GM18858 (cell line): ENCODE data around the gene KIF22.
"Not testable (repeated sequence)": the region's sequence is repeated elsewhere in the genome, so short reads cannot be mapped to it uniquely, and the experiment has no call there.

Source experiments
- ATAC-seq: cut with Tn5 transposase; IDR thresholded peaks from one replicate; pipeline ENCODE4 v1.9.1; 2021; ENCODE audit not compliant: unreplicated experiment

KIF22 gene

DNA sequence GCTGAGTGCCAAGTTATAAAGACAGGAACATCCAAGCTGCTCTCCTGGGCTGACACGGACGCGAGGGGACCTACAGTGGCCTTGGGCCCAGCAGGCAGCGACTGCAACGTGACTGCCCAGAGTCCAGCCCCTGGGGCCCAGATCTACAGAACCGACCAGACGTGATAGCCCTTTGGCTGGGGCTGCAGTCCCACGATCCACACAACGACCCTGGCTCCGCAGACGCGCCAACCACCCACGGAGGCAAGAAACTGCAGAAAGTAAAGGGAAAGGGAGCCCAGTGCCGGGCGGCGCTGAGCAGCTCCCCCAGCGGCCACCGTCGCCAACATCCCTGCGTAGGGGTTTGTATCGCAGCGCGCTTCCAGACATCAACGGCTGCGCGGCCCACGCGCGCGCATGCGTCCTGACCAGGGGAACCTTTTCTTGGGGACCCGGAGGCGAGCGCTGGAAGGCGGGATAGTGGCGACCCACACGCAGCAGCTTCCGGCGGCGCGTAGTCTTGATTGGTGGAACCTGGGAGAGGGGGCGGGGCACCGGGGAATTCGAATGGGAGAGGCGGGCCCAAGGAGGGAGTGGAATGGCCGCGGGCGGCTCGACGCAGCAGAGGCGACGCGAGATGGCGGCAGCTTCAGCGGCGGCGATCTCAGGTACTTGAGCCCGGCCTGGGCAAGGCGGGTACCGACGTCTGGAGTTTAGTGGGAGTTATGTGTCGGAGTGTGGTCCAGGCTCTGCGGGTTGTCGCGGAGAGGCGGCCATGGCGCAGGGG, at the start of gene KIF22:
TSS of gene KIF22 (plus strand) at position 569 of the 766 bp plus-strand sequence. CDS start at position 578, 9 bp downstream.
- ATAC-seq = peak; percentile 87

DNA sequence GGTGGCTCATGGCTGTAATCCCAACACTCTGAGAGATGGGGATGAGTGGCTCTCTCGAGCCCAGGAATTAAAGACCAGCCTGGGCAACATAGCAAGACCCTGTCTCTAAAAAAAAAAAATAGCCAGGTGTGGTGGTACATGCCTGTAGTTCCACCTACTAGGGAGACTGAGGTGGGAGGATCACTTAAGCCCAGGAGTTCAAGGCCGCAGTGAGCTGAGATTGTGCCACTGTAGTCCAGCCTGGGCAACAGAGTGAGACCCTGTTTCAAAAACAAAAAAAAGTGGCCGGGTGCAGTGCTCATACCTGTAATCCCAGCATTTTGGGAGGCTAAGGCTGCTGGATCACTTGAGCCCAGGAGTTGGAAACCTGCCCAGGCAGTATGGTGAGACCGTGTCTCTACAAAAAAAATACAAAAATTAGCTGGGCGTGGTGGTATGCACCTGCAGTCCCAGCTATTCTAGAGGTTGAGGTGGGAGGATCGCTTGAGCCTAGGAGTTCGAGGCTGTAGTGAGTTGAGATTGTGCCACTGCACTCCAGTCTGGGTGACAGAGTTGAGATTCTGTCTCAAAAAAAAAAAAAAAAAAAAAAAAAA, 47.8 kb upstream of the KIF22 start:
- ATAC-seq = no peak

DNA sequence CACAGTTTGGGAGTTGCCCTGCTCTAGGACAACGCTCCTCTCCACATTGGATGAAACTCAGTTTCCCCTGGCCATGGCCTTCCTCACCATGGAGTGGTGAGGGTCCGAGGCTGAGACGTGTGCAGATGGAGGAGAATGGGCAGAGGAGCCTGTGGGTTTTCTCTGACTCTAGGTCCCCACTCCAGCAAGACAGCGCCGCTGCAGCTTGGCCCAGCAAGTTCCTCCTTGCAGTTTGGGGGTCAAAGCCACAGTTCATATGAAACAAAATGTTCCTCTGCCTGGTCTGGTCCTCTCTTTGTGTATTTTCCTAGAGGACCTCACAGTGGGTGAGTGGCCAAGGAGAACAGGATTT, 47.1 kb upstream of the KIF22 start:
- no peak for ATAC-seq

DNA sequence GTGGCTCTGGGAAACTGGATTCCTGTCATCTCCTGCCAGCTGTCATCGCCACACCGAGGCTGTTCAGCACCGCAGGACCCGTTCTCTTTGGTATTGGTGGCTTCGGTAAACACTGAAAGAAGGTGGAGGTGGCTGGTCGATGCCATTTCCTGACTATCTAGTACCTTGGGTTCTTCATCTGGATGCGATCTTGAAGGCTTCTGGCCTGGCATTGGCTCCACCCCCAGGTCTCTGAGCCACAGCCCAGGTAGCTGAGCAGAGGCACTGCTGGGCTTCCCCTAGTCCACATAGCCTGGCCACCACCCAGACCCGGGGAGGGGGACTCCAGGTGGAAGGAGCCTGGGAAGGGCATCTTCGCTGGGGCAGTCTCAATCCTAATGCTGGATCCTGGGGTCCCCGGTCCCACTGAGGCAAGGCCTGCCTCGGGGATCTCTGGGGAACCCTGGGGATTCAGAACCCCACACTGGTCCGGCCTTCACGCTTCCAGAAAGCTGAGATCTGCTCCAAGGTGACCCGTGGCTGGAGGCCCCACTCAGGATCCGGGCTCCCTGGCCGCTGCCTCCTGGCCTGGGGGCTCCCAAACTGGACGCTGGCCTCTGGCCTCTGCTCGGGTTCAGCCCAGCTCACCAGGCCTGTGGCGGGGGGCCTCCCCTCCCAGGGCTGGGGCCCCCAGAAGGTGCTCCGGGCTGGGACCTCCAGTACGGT, 46.6 kb upstream of the KIF22 start:
- ATAC-seq = no peak

DNA sequence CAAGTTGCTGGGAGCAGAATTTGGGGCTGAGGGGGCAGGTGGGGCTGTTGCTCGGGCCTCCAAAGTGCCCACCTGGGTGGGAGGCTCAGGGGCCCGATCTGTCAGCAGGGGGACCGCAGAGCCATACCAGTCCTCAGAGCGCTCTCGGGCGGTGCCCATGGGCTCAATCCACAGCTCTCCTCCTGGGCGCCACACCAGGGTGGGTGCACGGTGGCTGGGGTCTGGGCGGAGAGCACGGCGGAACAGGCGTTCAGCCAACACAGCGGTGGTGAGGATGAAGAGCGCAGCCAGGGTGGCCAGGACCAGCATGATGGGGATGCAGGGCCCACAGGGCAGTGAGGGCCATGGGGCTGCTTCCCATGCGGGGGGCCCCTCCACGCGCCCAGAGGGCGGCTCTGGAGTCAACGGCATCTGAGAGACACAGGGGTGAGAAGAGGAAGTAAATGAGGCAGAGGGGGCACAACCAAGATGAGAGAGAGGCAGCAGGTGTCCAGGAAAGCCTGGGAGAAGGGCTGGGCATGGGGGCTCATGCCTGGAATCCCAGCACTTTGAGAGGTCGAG, 45.9 kb upstream of the KIF22 start:
- no peak for ATAC-seq

DNA sequence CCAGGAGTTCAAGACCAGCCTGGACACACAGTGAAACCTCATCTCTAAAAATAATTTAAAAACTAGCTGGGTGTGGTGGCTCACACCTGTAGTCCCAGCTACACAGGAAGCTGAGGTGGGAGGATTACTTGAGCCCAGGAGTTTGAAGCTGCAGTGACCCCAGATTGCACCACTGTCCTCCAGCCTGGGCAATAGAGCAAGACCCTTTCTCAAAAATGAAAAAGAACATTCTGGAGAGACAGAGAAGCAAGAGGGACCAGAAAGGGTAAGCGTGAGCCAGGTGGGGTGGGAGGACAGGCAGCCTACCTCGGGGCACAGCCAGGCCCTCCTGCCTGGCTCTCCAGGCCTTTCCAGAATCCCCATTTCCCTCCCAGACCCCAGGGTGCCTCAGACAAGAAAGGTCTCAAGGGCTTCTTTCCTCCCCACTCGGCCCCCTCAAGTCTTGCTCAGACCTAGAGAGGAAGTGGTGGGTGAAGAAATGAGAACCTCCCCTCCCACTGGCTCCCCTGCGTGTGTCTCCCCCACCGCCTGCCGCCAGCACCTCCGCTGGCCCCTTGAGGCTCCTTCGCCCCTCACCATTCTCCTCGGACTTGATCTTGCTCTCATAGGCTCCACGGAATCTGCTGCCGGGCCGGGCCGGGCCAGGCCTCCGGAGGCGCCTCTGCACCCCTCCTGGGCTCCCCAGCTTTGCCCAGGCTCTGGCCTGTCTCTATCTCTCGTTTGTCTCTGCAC, 45.3 kb upstream of the KIF22 start:
- ATAC-seq = no peak

DNA sequence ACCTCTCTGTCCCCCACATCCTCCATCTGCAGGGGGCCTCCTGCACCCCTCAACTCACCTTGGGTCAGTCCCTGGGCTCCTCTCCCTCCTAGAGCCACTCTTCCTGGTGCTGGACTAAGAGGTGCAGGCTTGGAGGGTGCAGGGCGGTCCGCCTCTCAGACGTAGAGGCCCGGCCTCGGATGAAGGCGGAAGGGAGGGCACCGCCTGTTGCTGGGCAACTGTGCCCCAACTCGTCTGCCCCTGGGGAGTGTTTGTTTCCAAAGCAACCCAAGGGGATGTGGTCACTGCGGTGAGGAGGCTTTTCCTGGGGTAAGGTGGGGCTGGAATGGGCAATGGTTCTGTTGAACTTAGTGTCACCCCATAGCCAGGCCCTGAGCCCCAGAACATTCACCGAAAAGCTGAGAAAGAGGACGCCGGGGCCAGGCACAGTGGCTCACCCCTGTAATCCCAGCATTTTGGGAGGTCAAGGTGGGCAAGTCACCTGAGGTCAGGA, 44.7 kb upstream of the KIF22 start, which contains the start of gene C16orf54:
TSS of gene C16orf54 (minus strand) at position 138 of the 493 bp plus-strand sequence. CDS start 1,039 bp downstream, outside the sequence.
- peak; percentile 50 for ATAC-seq

DNA sequence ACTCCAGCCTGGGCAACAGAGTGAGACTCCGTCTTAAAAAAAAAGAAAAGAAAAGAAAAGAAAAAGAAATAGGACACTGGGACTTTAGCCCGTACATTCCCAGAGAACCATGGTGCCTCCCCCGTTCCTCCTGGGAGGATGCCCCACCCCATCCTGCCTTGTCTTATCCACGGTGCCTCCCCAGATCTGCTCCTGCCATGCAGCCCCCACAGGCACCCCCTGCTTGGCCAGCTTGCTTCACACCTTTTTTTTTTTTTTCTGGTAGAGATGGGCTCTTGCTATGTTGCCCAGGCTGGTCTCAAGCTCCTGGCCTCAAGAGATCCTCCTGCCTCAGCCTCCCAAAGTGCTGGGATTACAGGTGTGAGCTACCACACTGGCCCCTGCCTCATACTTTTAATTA, 44.0 kb upstream of the KIF22 start:
- not testable (repeated sequence) for ATAC-seq

DNA sequence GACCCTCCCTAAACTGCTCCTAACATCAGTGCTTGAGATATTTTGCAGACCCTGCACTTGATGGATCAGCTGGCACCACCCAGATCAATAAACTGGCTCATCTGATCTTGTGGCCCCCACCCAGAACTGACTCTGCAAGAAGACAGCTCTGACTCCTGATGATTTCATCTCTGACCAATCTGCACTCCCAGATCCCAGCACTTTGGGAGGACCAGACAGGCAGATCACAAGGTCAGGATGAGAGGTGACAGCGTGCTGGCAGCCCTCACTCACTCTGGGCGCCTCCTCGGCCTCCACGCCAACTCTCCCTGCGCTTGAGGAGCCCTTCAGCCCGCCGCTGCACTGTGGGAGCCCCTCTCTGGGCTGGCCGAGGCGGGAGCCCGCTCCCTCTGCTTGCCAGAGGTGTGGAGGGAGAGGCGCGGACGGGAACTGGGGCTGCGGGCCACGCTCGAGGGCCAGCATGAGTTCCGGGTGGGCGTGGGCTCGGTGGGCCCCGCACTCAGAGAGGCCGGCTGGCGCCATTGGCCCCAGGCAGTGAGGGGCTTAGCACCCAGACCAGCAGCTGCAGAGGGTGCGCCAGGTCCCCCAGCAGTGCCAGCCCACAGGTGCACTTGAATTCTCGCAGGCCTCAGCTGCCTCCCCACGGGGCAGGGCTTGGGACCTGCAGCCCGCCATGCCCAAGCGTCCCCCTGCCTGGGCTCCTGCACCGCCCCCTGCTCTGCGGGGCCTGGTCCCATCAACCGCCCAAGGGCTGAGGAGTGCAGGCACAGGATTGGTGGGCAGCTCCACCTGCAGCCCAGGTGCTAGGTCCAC, 42.4 kb upstream of the KIF22 start:
- no peak for ATAC-seq

DNA sequence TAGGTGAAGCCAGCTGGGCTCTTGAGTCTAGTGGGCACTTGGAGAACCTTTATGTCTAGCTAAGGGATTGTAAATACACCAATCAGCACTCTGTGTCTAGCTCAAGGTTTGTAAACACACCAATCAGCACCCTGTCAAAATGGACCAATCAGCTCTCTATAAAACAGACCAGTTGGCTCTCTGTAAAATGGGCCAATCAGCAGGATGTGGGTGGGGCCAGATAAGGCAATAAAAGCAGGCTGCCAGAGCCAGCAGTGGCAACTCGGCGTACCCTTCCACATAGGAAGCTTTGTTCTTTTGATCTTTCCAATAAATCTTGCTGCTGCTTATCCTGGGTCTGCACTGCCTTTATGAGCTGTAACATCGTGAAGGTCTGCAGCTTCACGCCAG, 41.8 kb upstream of the KIF22 start:
- not testable (repeated sequence) for ATAC-seq

DNA sequence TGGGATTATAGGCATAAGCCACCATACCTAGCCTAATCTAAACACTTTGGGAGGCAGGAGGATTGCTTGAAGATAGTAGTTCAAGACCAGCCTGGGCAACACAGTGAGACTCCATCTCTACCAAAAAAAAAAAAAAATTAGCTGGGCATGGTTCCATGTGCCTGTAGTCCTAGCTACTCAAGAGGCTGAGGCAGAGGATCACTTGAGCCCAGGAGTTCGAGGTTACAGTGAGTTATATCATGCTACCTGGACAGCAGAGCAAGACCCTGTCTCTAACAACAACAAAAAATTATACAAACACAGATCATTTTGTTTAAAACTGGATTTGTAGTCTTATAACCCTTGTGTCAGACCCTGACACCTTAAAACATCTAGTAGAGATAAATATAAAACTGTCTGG, 37.0 kb upstream of the KIF22 start:
- no peak for ATAC-seq

DNA sequence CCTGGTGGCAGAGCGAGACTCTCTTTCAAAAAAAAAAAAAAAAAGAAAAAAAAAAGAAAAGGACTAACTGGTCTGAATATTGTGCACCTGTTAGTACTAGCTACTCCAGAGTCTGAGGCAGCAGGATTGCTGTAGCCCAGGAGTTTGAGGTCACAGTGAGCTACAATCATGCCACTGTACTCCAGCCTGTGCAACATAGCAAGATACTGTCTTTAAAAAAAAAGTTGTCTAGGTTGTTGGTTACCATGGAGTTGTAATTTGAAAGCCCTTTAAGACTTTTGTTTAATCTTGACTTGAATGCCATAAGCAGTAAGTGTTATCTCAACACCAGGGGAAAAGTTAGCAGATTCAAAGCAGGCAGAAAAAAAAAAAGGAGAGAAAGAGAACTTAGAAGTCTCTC, 33.9 kb upstream of the KIF22 start:
- ATAC-seq = no peak

DNA sequence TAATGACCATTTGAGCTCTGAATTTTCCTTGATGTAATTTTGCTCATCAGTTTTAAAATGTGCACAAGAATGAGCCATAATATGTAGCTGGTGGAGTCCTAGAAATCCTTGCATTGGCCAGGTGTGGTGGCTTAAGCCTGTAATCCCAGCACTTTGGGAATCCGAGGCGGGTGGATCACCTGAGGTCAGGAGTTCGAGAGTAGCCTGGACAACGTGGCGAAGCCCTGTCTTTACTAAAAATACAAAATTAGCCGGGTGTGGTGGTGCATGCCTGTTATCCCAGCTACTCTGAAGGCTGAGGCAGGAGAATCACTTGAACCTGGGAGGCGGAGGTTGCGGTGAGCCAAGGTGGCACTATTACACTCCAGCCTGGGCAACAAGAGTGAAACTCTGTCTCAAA, 33.5 kb upstream of the KIF22 start:
- not testable (repeated sequence) for ATAC-seq

DNA sequence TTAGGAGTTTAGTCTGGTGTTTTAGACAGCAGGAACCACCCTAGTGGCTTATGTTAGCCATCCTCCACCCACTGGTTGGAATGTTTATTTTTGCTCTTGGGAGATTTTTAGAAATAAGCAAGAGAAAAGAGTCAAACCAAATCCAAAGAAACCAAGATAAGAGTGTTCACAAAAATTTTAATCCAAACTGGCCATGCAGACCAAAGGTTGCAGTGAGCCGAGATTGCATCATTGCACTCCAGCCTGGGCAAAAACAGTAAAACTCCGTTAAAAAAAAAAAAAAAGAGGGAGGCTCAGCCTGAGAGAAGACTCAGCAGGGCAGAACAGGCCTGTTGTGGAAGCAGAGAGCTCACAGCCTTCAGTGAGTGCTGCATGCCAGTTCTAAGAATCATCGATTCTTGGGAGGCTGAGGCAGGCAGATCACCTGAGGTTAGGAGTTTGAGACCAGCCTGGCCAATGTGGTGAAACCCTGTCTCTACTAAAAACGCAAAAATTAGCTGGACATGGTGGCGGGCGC, 32.5 kb upstream of the KIF22 start:
- no peak for ATAC-seq

DNA sequence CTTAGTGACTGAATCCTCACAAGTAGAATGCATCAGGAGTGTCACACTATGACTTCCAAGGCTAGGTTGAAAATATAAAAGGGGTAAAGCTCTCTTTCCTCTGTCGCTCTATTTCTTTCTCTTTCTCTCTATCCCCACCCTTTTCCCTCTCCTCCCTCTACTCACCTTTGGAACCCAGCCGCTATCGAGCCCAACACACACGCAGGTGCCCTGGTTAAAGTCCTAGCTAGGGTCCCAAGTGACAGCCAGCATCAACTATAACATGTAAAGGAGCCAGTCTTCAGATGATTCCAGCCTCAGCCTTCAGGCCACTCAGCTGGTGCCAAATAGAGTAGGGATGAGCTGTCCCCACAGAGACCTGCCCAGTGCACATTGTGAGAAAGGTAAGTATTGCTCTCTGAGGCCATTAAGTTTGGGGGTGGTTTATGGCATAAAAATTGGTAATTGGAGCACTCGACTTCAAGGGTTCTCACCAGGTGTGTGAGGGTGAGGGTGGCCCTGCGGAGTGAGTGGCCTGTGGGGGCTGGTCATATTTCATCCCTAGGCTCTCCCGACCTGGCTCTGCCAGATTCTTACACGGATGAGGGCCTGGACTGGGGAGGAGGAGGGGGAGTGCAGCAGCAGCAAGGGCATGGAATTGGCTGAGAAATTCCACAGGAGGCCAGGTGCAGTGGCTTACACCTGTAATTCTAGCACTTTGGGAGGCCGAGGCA, 29.8 kb upstream of the KIF22 start:
- ATAC-seq = no peak

DNA sequence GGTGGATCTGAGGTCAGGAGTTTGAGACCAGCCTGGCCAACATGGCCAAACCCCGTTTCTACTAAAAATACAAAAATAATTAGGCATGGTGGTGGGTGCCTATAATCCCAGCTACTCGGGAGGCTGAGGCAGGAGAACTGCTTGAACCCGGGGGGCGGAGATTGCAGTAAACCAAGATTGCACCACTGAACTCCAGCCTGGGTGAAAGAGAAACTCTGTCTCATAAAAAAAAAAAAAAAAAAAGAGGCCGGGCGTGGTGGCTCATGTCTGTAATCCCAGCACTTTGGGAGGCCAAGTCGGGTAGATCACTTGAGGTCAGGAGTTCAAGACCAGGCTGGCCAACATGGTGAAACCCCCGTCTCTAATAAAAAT, 29.3 kb upstream of the KIF22 start:
- ATAC-seq = not testable (repeated sequence)

DNA sequence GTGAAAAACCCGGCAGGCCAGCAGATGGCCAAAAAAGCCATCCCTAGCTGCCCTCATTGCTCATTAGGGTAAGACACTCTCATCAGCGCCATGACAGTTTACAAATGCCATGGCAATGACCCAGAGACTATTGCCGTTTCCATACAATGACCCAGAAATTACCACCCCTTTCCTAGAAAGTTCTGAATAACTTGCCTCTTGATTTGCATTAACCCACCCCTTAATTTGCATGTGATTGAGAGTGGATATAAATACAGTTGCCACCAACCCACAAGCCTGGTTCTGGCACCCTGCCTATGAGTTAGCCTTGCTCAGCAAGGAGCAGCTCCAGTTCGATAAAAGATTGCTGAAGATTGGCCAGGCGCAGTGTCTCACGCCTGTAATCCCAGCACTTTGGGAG, 28.7 kb upstream of the KIF22 start:
- ATAC-seq = no peak

DNA sequence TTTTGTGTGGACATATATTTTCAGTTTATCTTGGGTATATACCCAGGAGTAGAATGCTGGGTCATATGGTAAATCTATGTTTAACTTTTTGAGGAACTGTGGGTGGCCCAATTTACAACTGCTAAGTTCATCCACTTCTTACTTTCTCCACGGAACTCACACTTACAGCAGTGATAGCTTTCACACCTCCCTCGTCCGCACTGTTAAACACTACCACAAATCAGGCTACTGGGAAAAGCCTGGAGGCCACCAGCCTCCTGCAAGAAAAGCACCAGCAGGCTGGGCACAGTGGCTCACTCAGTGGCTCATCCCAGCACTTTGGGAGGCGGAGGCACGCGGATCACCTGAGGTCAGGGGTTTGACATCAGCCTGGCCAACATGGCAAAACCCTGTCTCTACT, 27.2 kb upstream of the KIF22 start:
- no peak for ATAC-seq
